CD4-positive, alpha-beta T cell (primary cell): ENCODE data around the gene DHRSX. TPM values are rescaled to one million over a fixed set of nuclear protein-coding genes. Genes with fewer than 3 reads are reported as not detected.

Experiments
- ATAC-seq: fragments of 200-7000 bp; cut with Tn5 transposase; one replicate; pipeline ENCODE4 v1.10.0; 2022; ENCODE audit warnings: mild to moderate bottlenecking; ENCODE audit not compliant: poor library complexity
- CTCF ChIA-PET: fragments of 350-600 bp; sonication (Branson Sonifier 250); formaldehyde crosslinking; loops from one replicate; lab custom pipeline; 2021; ENCODE audit warnings: antibody characterized with exemption, inconsistent platforms; lab: Charles Lee
- POLR2A ChIA-PET: fragments of 350-600 bp; sonication (Branson Sonifier 250); formaldehyde crosslinking; loops from one replicate; lab custom pipeline; 2021; ENCODE audit warnings: antibody characterized with exemption, inconsistent platforms; lab: Charles Lee
- DNase-seq, 14 experiments: peaks; one replicate each; pipeline ENCODE4 v3.0.0-alpha.2; 2013 to 2020; ENCODE audit warnings: mixed read lengths in 2 of 14
- H3K27ac ChIP-seq, 2 donors: one replicate each; pipeline versions ENCODE4 v1.5.1 to v1.7.0; 2013; ENCODE audit warnings: low read length in 2 of 2, low read depth in 1 of 2, mild to moderate bottlenecking in 1 of 2
- H3K27me3 ChIP-seq, 2 experiments: 1 replicate in 1 of 2; 2 replicates in 1 of 2; pipeline versions ENCODE4 v1.6.1 to v1.7.0; 2013; ENCODE audit warnings: low read length in 2 of 2, control low read depth in 1 of 2, mild to moderate bottlenecking in 1 of 2, moderate library complexity in 1 of 2; ENCODE audit not compliant: insufficient read depth in 2 of 2, control insufficient read depth in 1 of 2
- H3K36me3 ChIP-seq: one replicate; pipeline ENCODE4 v1.6.1; 2013; ENCODE audit warnings: low read length, control low read depth; ENCODE audit not compliant: insufficient read depth
- H3K4me1 ChIP-seq: one replicate; pipeline ENCODE4 v1.6.1; 2013; ENCODE audit warnings: low read length, control low read depth; ENCODE audit not compliant: insufficient read depth
- H3K4me3 ChIP-seq: one replicate; pipeline ENCODE4 v1.5.1; 2013; ENCODE audit warnings: mild to moderate bottlenecking, low read length, moderate library complexity
- H3K9me3 ChIP-seq, 2 experiments: 1 replicate in 1 of 2; 2 replicates in 1 of 2; pipeline versions ENCODE4 v1.6.1 to v1.7.0; 2013; ENCODE audit warnings: low read length in 2 of 2, mild to moderate bottlenecking in 2 of 2, control low read depth in 1 of 2, moderate library complexity in 1 of 2; ENCODE audit not compliant: control insufficient read depth in 1 of 2, insufficient read depth in 1 of 2
- H3K27ac Mint-ChIP-seq: one replicate; pipeline ENCODE4 v1.8.0; 2020; ENCODE audit warnings: mixed read lengths
- H3K27me3 Mint-ChIP-seq: one replicate; pipeline ENCODE4 v1.8.0; 2021; ENCODE audit warnings: mixed read lengths
- H3K36me3 Mint-ChIP-seq: one replicate; pipeline ENCODE4 v1.8.0; 2021; ENCODE audit warnings: low read depth, mixed read lengths
- H3K4me1 Mint-ChIP-seq: one replicate; pipeline ENCODE4 v1.8.0; 2021; ENCODE audit warnings: low read depth, mixed read lengths
- H3K4me3 Mint-ChIP-seq: one replicate; pipeline ENCODE4 v1.8.0; 2020; ENCODE audit warnings: mild to moderate bottlenecking, mixed read lengths
- H3K9me3 Mint-ChIP-seq: one replicate; pipeline ENCODE4 v1.8.0; 2020; ENCODE audit warnings: mixed read lengths
- CTCF ChIP-seq: fragments of 200-600 bp; IDR thresholded peaks from one replicate; pipeline ENCODE4 v1.8.0; 2022; ENCODE audit warnings: antibody characterized with exemption, mild to moderate bottlenecking
- intact Hi-C, 2 experiments: fragments of 100-400 bp; cut with DNase I in 1 of 2; cut with micrococcal nuclease in 1 of 2; formaldehyde crosslinking; loops; one replicate each; pipeline versions ENCODE4 v1.15.1 to v1.9.0; 2023 to 2025; cut with DNase I, micrococcal nuclease
- total RNA-seq, 174 experiments: library from RNA in 2 of 174; stranded (reverse) in 2 of 174; gene quantifications; one replicate each; pipeline ENCODE4 v1.2.3 and lab custom pipeline; 2021 to 2026

The DHRSX gene
- total RNA-seq, 2 experiments from 2014 or later, result 12.1 to 13.9 TPM

GRCh38 chrX:2261831-2262667, 238.7 kb downstream of the DHRSX start:
- DNase-seq, result no peak
- Histone ChIP-seq H3K9me3 (peaks cover 0 to 21% of the 10 kb centered on the region in 2 experiments), H3K36me3 (peaks cover 4% of the 10 kb centered on the region), H3K27ac (no peak overlapping the region), H3K4me1 (no peaks in the 10 kb centered on the region), H3K27me3 (no peaks in the 10 kb centered on the region), H3K4me3 (no peak overlapping the region)
- Mint-ChIP-seq H3K27me3 (no peaks in the 10 kb centered on the region), H3K9me3 (no peaks in the 10 kb centered on the region), H3K4me1 (no peaks in the 10 kb centered on the region), H3K27ac (no peak overlapping the region), H3K36me3 (peaks cover 78% of the 10 kb centered on the region), H3K4me3 (no peak overlapping the region)
- no peak for ATAC-seq
- TF ChIP-seq CTCF, result no peak
- ChIA-PET CTCF (no interaction called here), POLR2A (no interaction called here)
- intact Hi-C loops, result no loop called here

GRCh38 chrX:2252331-2253065, 248.3 kb downstream of the DHRSX start:
- H3K4me3 ChIP-seq, result no peak overlapping the region
- POLR2A ChIA-PET, result no interaction called here
- H3K27ac ChIP-seq, result no peak overlapping the region
- H3K27me3 ChIP-seq, result no peaks in the 10 kb centered on the region
- TF ChIP-seq CTCF, result no peak
- peaks cover 4% of the 10 kb centered on the region for H3K9me3 Mint-ChIP-seq
- CTCF ChIA-PET, result no interaction called here
- peaks cover 15 to 60% of the 10 kb centered on the region in 2 experiments for H3K9me3 ChIP-seq
- intact Hi-C loops, result no loop called here
- no peaks in the 10 kb centered on the region for H3K36me3 ChIP-seq
- ATAC-seq (no peak), DNase-seq (no peak)
- no peaks in the 10 kb centered on the region for H3K27me3 Mint-ChIP-seq
- no peak overlapping the region for H3K4me3 Mint-ChIP-seq
- no peak overlapping the region for H3K27ac Mint-ChIP-seq
- H3K4me1 Mint-ChIP-seq, result no peaks in the 10 kb centered on the region
- peaks cover 66% of the 10 kb centered on the region for H3K36me3 Mint-ChIP-seq
- H3K4me1 ChIP-seq, result no peaks in the 10 kb centered on the region

GRCh38 chrX:2251211-2251610, 249.6 kb downstream of the DHRSX start:
- Histone ChIP-seq H3K4me1 (no peaks in the 10 kb centered on the region), H3K4me3 (no peak overlapping the region), H3K27me3 (no peaks in the 10 kb centered on the region), H3K9me3 (peaks cover 15 to 52% of the 10 kb centered on the region in 2 experiments), H3K27ac (no peak overlapping the region), H3K36me3 (no peaks in the 10 kb centered on the region)
- no peak for DNase-seq
- TF ChIP-seq CTCF, result no peak
- Mint-ChIP-seq H3K36me3 (peaks cover 70% of the 10 kb centered on the region), H3K27ac (no peak overlapping the region), H3K4me1 (no peaks in the 10 kb centered on the region), H3K27me3 (no peaks in the 10 kb centered on the region), H3K4me3 (no peak overlapping the region), H3K9me3 (peaks cover 4% of the 10 kb centered on the region)
- intact Hi-C loops, result no loop called here
- no peak for ATAC-seq
- ChIA-PET POLR2A (no interaction called here), CTCF (no interaction called here)
